Calu3 (cell line): ENCODE measurements around the gene P2RY13. TPM values are rescaled to one million over a fixed set of nuclear protein-coding genes. Genes with fewer than 3 reads are reported as not detected.

Experiments used
- BruUV-seq: library from RNA; stranded (reverse); fragments of 400-500 nt; replicated peaks from 2 replicates; lab custom pipeline; 2021; lab: Mats Ljungman, UMichigan
- CTCF ChIA-PET: fragments of 300-600 bp; sonication (Branson Sonifier 250); formaldehyde crosslinking; loops from one replicate; lab custom pipeline; 2022; ENCODE audit warnings: antibody characterized with exemption; lab: Charles Lee
- DNase-seq: peaks from one replicate; pipeline ENCODE4 v3.0.0; 2022
- H3K27ac Mint-ChIP-seq: one replicate; pipeline ENCODE4 v1.8.0; 2022; ENCODE audit warnings: mixed read lengths; ENCODE audit not compliant: unreplicated experiment
- H3K27me3 Mint-ChIP-seq: one replicate; pipeline ENCODE4 v1.8.0; 2022; ENCODE audit warnings: mixed read lengths; ENCODE audit not compliant: unreplicated experiment
- H3K36me3 Mint-ChIP-seq: one replicate; pipeline ENCODE4 v1.8.0; 2022; ENCODE audit warnings: mild to moderate bottlenecking, moderate library complexity, mixed read lengths; ENCODE audit not compliant: insufficient read depth, unreplicated experiment
- H3K4me1 Mint-ChIP-seq: one replicate; pipeline ENCODE4 v1.8.0; 2022; ENCODE audit warnings: mild to moderate bottlenecking, low read depth, mixed read lengths; ENCODE audit not compliant: unreplicated experiment
- H3K4me3 Mint-ChIP-seq: one replicate; pipeline ENCODE4 v1.8.0; 2022; ENCODE audit warnings: mild to moderate bottlenecking, low read depth, moderate library complexity, mixed read lengths; ENCODE audit not compliant: unreplicated experiment
- H3K9me3 Mint-ChIP-seq: one replicate; pipeline ENCODE4 v1.8.0; 2022; ENCODE audit warnings: low read depth, mixed read lengths; ENCODE audit not compliant: unreplicated experiment
- CTCF ChIP-seq: fragments of 200-600 bp; IDR thresholded peaks from one replicate; pipeline ENCODE4 v1.8.0; 2022; ENCODE audit warnings: antibody characterized with exemption; ENCODE audit not compliant: unreplicated experiment
- intact Hi-C: fragments of 100-400 bp; cut with micrococcal nuclease; formaldehyde crosslinking; loops from one replicate; pipeline ENCODE4 v1.10.0; 2022; ENCODE audit not compliant: unreplicated experiment
- total RNA-seq: library from RNA; stranded (reverse); gene quantifications from 2 replicates; pipeline ENCODE4 v1.2.3, GENCODE V29; 2022

The P2RY13 gene
- total RNA-seq, 1 experiment from 2014 or later: not detected

GRCh38 chr3:151278230-151278629 lies 51.1 kb downstream of the P2RY13 start, which contains the start of gene P2RY14:
Gene P2RY14 (minus strand): TSS chr3:151278542. CDS start chr3:151214316, 64,226 bp downstream.
- Mint-ChIP-seq H3K9me3 (no peaks in the 10 kb centered on the region), H3K4me3 (no peak within 1 kb of the TSS), H3K27me3 (no peaks in the 10 kb centered on the region), H3K27ac (no peak within 1 kb of the TSS), H3K36me3 (no peaks in the 10 kb centered on the region), H3K4me1 (no peaks in the 10 kb centered on the region)
- no TSS peak for BruUV-seq
- intact Hi-C loops: no loop called here
- no peak for TF ChIP-seq CTCF
- CTCF ChIA-PET: no interaction called here
- no peak for DNase-seq

GRCh38 chr3:151276687-151277042 lies 52.7 kb downstream of the P2RY13 start:
- TF ChIP-seq CTCF: no peak
- H3K36me3 Mint-ChIP-seq: no peaks in the 10 kb centered on the region
- H3K27me3 Mint-ChIP-seq: no peaks in the 10 kb centered on the region
- no peak overlapping the region for H3K27ac Mint-ChIP-seq
- no peaks in the 10 kb centered on the region for H3K4me1 Mint-ChIP-seq
- CTCF ChIA-PET: interaction anchor here (1.3 kb wide), 1 partner anchor 79 kb away, joined by 3 read pairs; no protein-coding TSS in a partner anchor
- intact Hi-C loops: no loop called here
- no peak for DNase-seq
- no TSS peak for BruUV-seq
- no peaks in the 10 kb centered on the region for H3K9me3 Mint-ChIP-seq
- H3K4me3 Mint-ChIP-seq: no peak overlapping the region

Other genes starting within 250 kb of the P2RY13 start
- 4.6 and 5.2 TPM in 2 replicates for gene MED12L, start 243.9 kb downstream of the P2RY13 start, total RNA-seq
- not detected in 2 replicates for gene GPR171, start 126.3 kb downstream of the P2RY13 start, total RNA-seq
- not detected in 2 replicates for gene P2RY14, start 51.0 kb downstream of the P2RY13 start, total RNA-seq
- gene GPR87, start 12.7 kb downstream of the P2RY13 start, total RNA-seq: 1.2 and 1.5 TPM in 2 replicates
- gene P2RY12, start 55.2 kb upstream of the P2RY13 start, total RNA-seq: not detected in 2 replicates
- gene IGSF10, start 131.5 kb upstream of the P2RY13 start, total RNA-seq: 0.24 and 0.29 TPM in 2 replicates